Activated CD4-positive, alpha-beta T cell treated with anti-CD3 and anti-CD28 coated beads, Interleukin-2, amount 50 U/mL, for 16 hours (primary cell): ENCODE results near the gene OR4K17.
"Not testable (repeated sequence)": the region's sequence is repeated elsewhere in the genome, so short reads cannot be mapped to it uniquely, and the experiment has no call there.

ENCODE experiments used
- DNase-seq: peaks from one replicate; pipeline ENCODE4 v3.0.0-alpha.2; 2020

The OR4K17 gene, protein sequence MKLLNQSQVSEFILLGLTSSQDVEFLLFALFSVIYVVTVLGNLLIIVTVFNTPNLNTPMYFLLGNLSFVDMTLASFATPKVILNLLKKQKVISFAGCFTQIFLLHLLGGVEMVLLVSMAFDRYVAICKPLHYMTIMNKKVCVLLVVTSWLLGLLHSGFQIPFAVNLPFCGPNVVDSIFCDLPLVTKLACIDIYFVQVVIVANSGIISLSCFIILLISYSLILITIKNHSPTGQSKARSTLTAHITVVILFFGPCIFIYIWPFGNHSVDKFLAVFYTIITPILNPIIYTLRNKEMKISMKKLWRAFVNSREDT

DNA sequence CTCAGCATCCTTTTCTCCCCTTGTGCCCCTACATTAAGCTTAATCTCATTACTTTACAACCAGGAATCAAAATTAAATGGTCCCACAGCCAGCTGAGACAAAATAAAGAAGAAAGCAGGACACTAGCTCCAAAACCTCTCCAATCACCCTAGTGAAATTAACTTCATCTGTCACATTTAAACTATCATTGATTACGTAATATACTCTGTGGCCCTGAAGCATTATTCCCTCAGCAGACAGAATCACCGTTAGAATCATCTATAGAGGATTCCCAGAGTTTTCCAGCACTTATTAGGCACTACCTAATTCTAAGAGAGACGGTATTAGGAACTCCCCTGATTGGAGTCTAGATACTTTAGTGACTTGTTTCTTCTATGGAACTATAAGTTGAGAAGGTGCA lies at the start of gene OR4K17:
Gene OR4K17, plus strand, starts transcription at position 302 of the 400 bp plus-strand sequence. CDS start 6,761 bp downstream, outside the sequence.
- no peak for DNase-seq

DNA sequence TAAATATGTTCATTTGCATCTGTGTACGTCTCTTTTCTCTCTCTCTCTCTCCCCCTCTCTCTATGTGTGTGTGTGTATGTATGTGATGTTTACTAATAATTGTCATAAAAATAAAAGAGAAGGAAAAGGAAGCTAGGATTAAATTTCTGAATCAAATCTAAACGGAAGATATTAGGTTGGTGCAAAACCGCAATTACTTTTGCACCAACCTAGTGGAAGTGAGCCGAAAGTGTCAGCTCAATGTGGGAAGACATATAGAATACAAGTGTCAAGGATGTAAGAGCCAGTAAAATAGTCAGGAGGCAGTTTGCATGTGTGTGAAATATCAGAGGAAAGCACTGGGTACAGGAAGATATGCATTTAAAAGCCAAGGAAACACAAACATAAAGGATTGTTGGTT lies 18.5 kb upstream of the OR4K17 start:
- DNase-seq = no peak

DNA sequence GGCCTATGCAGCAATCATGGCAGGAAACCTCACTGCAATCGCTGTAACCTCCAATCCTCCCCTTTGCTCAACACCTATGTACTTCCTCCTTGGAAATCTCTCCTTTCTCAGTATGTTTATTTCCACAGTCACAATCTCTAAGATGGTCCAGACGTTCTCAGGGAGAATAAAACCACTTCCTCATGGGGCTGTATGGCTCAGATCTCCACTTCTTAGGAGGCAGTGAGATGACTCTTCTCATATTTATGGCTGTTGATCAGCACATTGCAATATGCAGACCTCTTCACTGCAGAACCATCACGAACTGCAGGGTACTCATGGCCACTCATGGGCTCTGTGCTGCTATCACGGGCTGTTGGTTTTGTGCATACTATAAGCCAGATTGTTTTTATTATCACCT lies 17.1 kb upstream of the OR4K17 start:
- no peak for DNase-seq

DNA sequence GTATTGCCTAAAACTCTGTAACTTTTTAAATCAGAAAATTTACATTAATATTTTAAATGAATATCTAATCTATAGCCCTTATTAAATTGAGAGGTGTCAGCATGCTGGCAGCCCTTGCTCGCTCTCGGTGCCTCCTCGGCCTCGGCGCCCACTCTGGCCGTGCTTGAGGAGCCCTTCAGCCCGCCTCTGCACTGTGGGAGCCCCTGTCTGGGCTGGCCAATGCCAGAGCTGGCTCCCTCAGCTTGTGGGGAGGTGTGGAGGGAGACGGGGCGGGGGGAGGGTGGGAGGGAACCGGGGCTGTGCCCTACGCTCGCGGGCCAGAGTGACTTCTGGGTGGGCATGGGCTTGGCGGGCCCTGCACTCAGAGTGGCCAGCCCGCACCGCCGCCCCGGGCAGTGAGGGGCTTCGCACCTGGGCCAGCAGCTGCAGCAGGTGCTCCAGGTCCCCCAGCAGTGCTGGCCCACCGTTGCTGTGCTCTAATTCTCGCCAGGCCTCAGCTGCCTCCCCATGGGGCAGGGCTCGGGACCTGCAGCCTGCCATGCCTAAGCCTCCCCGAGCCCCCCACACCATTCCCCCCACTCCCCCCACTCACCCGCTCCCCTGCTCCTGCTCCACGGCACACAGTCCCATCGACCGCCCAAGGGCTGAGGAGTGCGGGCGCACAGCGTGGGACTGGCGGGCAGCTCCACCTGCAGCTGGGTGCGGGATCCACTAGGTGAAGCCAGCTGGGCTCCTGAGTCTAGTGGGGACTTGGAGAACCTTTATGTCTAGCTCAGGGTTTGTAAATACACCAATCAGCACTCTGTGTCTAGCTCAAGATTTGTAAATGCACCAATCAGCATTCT lies 11.4 kb upstream of the OR4K17 start:
- DNase-seq = not testable (repeated sequence)

DNA sequence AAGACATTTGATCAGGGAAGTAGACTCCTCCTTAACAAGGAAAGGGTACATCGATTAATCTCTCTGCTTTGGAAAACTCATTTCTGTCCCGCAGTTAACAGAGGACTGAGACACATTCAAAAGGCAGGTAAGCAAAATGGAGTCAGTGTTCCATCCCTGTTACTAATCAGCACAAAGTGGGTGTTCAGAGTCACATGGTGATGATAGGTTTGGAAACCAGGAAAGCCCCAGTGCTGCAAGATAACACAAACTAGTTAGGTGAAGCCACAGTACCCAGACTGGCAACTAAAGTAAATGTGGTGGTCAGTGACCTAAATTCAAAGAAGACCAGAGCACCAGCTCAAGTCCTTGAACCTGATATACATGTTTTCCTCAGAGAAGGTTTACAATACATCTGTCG lies 1.8 kb downstream of the OR4K17 start:
- no peak for DNase-seq

DNA sequence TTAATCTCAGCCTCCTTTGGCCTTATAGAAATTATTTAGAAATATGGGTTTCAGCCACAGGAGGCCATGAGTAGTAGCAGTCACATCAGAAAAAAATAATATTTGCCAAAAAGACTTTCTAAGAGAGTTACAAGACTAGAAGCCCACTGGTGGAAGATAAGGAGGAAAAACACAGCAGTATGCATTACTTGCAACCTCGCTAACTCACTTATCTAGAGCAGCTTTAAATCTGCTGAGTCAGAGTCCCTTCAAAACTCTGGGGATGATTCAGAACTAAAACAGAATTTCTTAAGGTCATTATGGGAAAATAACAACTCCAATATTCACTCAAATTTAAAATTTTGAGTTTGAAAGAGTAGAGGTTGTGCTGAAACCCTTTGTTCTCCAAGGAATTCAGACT lies 6.2 kb downstream of the OR4K17 start:
- no peak for DNase-seq

DNA sequence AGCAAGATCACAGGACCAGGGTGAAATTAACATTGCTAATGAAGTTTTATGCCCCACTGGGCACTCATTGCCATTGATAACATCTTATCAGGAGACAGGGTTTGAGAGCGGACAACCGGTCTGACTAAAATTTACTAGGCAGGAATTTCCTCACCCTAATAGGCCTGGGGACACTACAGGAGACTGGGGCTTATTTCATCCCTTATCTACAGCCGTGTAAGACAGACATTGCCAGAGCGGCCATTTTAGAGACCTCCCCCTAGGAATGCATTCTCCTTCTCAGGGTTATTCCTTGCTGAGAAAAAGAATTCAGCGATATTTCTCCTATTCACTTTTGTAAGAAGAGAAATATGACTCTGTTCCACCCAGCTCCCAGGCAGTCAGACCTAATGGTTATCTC lies 8.3 kb downstream of the OR4K17 start:
- DNase-seq = no peak

DNA sequence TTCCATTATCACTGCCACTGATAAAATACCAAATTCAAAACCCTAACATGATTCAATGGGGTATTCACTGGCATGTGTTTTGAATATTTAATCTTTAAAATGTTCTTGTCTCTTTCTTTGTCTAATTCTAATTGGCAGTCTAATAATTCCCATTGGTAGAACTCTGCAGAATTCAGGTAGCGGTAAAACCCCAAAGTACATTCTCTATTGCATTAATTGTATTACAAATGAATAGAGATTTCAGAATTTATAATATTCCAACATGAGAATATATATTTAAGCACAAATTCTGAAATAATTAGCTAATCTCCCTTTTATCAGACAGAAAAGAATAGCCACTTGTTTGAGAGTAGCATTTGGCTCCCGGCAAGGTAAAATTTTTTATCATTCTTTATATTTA lies 28.0 kb downstream of the OR4K17 start, which contains the start of gene OR4N5:
Gene OR4N5, plus strand, starts transcription at position 301 of the 400 bp plus-strand sequence. CDS start 4,916 bp downstream, outside the sequence.
- no peak for DNase-seq

DNA sequence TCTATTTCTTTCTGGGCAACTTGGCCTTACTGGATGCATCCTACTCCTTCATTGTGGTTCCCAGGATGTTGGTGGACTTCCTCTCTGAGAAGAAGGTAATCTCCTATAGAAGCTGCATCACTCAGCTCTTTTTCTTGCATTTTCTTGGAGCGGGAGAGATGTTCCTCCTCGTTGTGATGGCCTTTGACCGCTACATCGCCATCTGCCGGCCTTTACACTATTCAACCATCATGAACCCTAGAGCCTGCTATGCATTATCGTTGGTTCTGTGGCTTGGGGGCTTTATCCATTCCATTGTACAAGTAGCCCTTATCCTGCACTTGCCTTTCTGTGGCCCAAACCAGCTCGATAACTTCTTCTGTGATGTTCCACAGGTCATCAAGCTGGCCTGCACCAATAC lies 33.4 kb downstream of the OR4K17 start:
- no peak for DNase-seq

DNA sequence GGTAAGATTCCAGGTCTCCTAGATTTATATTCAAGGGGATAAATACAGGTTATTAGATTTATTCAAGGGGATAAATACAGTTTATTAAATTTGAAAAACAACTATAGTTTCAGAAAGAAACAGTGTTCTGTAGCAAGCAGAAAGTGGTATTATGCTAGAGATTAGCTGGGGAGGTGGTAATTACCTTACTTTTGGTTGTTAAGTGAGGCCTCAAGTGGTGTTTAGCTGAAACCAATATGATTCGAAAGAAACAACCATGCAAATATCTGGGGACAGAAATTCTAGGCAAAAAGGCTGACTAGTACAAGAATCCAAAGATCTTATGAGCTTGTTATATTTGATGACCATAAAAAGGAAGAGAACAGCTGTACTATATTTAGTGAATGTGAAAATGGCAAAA lies 34.3 kb downstream of the OR4K17 start:
- no peak for DNase-seq

DNA sequence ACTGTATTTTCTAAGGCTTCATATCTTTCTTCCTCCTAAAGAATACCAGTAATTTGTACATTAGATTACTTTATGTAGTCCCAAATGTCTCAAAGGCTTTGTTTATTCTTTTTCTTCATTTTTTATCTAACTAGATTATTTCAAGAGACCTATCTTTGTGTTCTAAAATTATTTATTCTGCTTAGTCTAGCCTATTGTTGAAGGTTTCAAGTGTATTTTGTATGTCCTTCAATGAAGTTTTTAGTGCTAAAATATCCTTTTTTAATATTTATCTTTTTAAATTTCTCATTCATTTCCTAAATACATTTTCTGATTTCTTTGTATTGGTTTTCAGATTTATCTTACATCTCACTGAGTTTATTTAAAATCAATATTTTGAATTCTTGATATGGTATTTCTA lies 53.9 kb downstream of the OR4K17 start:
- no peak for DNase-seq

DNA sequence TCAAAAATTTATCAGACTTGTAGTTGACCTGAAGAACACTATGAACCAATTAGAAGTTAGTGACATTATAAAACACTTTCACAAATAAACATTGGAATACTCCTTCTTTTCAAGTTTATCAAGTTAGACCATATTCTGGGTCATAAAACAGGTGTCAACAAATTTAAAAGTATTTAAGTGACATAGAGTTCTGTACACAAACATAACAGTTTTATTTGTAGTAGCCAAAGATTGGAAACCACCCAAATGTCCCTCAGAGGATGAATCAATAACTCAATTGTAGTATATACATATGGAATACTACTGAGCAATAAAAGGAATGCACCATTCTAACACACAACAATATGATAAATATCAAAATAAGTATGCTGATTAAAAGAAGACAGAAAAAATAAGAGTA lies 56.6 kb downstream of the OR4K17 start:
- DNase-seq = no peak

DNA sequence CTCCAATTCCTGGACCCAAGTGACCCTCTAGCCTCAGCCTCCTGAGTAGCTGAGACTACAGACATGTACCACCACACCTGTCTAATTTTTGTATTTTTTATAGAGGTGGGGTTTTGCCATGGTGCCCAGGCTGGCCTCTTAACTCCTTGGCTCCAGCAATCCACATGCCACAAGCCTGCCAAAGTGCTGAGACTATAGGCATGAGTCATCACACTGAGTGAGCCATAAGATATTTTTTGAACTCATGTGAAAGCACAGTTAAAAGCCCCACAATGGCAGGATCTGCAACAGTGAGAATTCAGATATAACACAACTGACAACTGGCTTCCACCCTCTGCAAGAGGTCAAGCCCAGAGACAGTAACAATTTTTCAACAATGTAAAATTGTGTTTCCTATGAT lies 59.3 kb downstream of the OR4K17 start:
- DNase-seq = not testable (repeated sequence)
